Keratinocyte (primary cell): ENCODE data around the gene ACBD6. TPM values are rescaled to one million over a fixed set of nuclear protein-coding genes. Genes with fewer than 3 reads are reported as not detected.

Source experiments
- DNase-seq: peaks from one replicate; pipeline ENCODE4 v3.0.0-alpha.2; 2011; ENCODE audit warnings: low read depth, missing footprints, low spot score
- FAIRE-seq: peaks from 2 replicates; lab custom pipeline; 2011; peaks lifted over from hg19 to GRCh38; lab: Jason Lieb, UNC
- H2AFZ ChIP-seq: 2 replicates; pipeline ENCODE4 v1.6.0; 2012; ENCODE audit warnings: low read length, control low read depth, inconsistent platforms; ENCODE audit not compliant: control insufficient read depth
- H3K27ac ChIP-seq: 2 replicates; pipeline ENCODE4 v1.5.1; 2011; ENCODE audit warnings: low read length; ENCODE audit not compliant: control insufficient read depth, insufficient read depth
- H3K27me3 ChIP-seq: 3 replicates; pipeline ENCODE4 v1.6.0; 2011; ENCODE audit warnings: low read length; ENCODE audit not compliant: control insufficient read depth, insufficient read depth; ENCODE audit errors: extremely low read depth
- H3K36me3 ChIP-seq, 2 experiments: 2 replicates in 1 of 2; 3 replicates in 1 of 2; pipeline ENCODE4 v1.5.1; 2011; ENCODE audit warnings: low read length in 2 of 2, mild to moderate bottlenecking in 1 of 2; ENCODE audit not compliant: control insufficient read depth in 2 of 2, insufficient read depth in 2 of 2; ENCODE audit errors: extremely low read depth in 1 of 2
- H3K4me1 ChIP-seq: 3 replicates; pipeline ENCODE4 v1.5.1; 2011; ENCODE audit warnings: low read length; ENCODE audit not compliant: control insufficient read depth, insufficient read depth; ENCODE audit errors: extremely low read depth
- H3K4me2 ChIP-seq: 3 replicates; pipeline ENCODE4 v1.6.0; 2011; ENCODE audit warnings: low read depth, low read length; ENCODE audit not compliant: control insufficient read depth, insufficient read depth; ENCODE audit errors: extremely low read depth
- H3K4me3 ChIP-seq, 3 experiments: fragments of 200-600 bp in 1 of 3; sonication (generic) in 1 of 3; 2 replicates in 2 of 3; 3 replicates in 1 of 3; pipeline ENCODE4 v1.5.1; 2011 to 2016; ENCODE audit warnings: low read length in 3 of 3, mild to moderate bottlenecking in 3 of 3, control low read depth in 2 of 3, inconsistent platforms in 1 of 3, low read depth in 1 of 3, mixed read lengths in 1 of 3, mixed run types in 1 of 3, moderate library complexity in 1 of 3; ENCODE audit not compliant: control insufficient read depth in 2 of 3, insufficient read depth in 2 of 3; ENCODE audit errors: extremely low read depth in 1 of 3
- H3K79me2 ChIP-seq: 2 replicates; pipeline ENCODE4 v1.6.0; 2012; ENCODE audit warnings: low read length; ENCODE audit not compliant: control insufficient read depth, insufficient read depth
- H3K9ac ChIP-seq: 3 replicates; pipeline ENCODE4 v1.6.0; 2011; ENCODE audit warnings: low read length; ENCODE audit not compliant: control insufficient read depth, insufficient read depth; ENCODE audit errors: extremely low read depth
- H3K9me1 ChIP-seq: 3 replicates; pipeline ENCODE4 v1.6.0; 2011; ENCODE audit warnings: low read length; ENCODE audit not compliant: control insufficient read depth, insufficient read depth; ENCODE audit errors: extremely low read depth
- H3K9me3 ChIP-seq: 2 replicates; pipeline ENCODE4 v1.5.1; 2012; ENCODE audit warnings: low read depth, low read length; ENCODE audit not compliant: control insufficient read depth
- H4K20me1 ChIP-seq: 3 replicates; pipeline ENCODE4 v1.6.0; 2011; ENCODE audit warnings: low read length; ENCODE audit not compliant: control insufficient read depth, insufficient read depth; ENCODE audit errors: extremely low read depth
- CTCF ChIP-seq, 3 experiments: IDR thresholded peaks in 1 of 3; conservative IDR thresholded peaks in 1 of 3; optimal IDR thresholded peaks in 1 of 3; 2 replicates in 2 of 3; 3 replicates in 1 of 3; pipeline versions ENCODE3 to v1.5.1; 2011; ENCODE audit warnings: low read length in 3 of 3, mild to moderate bottlenecking in 3 of 3, moderate library complexity in 2 of 3, control low read depth in 1 of 3, inconsistent platforms in 1 of 3; ENCODE audit not compliant: insufficient read depth in 2 of 3; ENCODE audit errors: extremely low read depth in 1 of 3
- EZH2 ChIP-seq: IDR thresholded peaks from one replicate; pipeline ENCODE4 v1.6.1; 2012; ENCODE audit warnings: inconsistent platforms, mild to moderate bottlenecking, low read length, moderate library complexity
- dilution Hi-C: fragments of 300-500 bp; cut with MboI; formaldehyde crosslinking; loops from one replicate; pipeline ENCODE4 v1.7.0; 2020; ENCODE audit warnings: low sequenced_read_pairs; ENCODE audit not compliant: extremely low pct_ligation_motif_present
- polyA plus RNA-seq, 5 experiments: library from polyadenylated mRNA; depleted of rRNA in 3 of 5; stranded (reverse) in 3 of 5; stranded (forward) in 1 of 5; unstranded in 1 of 5; fragments of >200 nt; gene quantifications; 1 replicate in 1 of 5; 2 replicates in 3 of 5; 3 replicates in 1 of 5; pipeline versions ENCODE4 v1.2.1 to v1.2.3, GENCODE V29; 2011 to 2012; ENCODE audit warnings: missing spikeins in 2 of 5, low read depth in 1 of 5, low replicate concordance in 1 of 5

Gene ACBD6
- polyA plus RNA-seq, 1 donor (not counting 4 experiments of a cell fraction or from before 2014, with no cell fraction given) = 47.5 TPM

- Histone ChIP-seq H3K4me3 (no peak overlapping the region), H3K9me1 (peaks cover 5% of the 10 kb centered on the region), H3K9me3 (no peaks in the 10 kb centered on the region), H4K20me1 (no peaks in the 10 kb centered on the region), H3K79me2 (no peaks in the 10 kb centered on the region), H3K27me3 (peaks cover 22% of the 10 kb centered on the region), H2AFZ (no peak overlapping the region), H3K4me2 (no peak overlapping the region), H3K36me3 (no peaks in the 10 kb centered on the region), H3K9ac (no peak overlapping the region), H3K27ac (no peak overlapping the region), H3K4me1 (peaks cover 15% of the 10 kb centered on the region)
- no peak for DNase-seq
- dilution Hi-C loops = no loop called here
- TF ChIP-seq EZH2 (no peak), CTCF (optimal IDR thresholded peaks at IDR 0.05 in 1 of 3, IDR thresholded peaks at IDR 0.05 in 1 of 3, conservative IDR thresholded peaks at IDR 0.05 in 1 of 3; ENCODE audit: extremely low read depth in 1 of 3, insufficient read depth in 2 of 3, low read length in 3 of 3) (no peak)
- no peak for FAIRE-seq
These were observed 235.2 kb downstream of the ACBD6 start for GRCh38 chr1:180267211-180267561.

GRCh38 chr1:180266275-180267210, 235.8 kb downstream of the ACBD6 start:
- no peaks in the 10 kb centered on the region for H3K79me2 ChIP-seq
- H3K9me1 ChIP-seq = peaks cover 5% of the 10 kb centered on the region
- dilution Hi-C loops = no loop called here
- TF ChIP-seq CTCF (optimal IDR thresholded peaks at IDR 0.05 in 1 of 3, IDR thresholded peaks at IDR 0.05 in 1 of 3, conservative IDR thresholded peaks at IDR 0.05 in 1 of 3; ENCODE audit: extremely low read depth in 1 of 3, insufficient read depth in 2 of 3, low read length in 3 of 3) (no peak), EZH2 (no peak)
- H3K4me2 ChIP-seq = no peak overlapping the region
- H4K20me1 ChIP-seq = no peaks in the 10 kb centered on the region
- no peaks in the 10 kb centered on the region for H3K36me3 ChIP-seq
- no peak for DNase-seq
- H3K27me3 ChIP-seq = peaks cover 28% of the 10 kb centered on the region
- no peak overlapping the region for H3K9ac ChIP-seq
- no peak overlapping the region for H3K27ac ChIP-seq
- H2AFZ ChIP-seq = no peak overlapping the region
- no peak for FAIRE-seq
- peaks cover 15% of the 10 kb centered on the region for H3K4me1 ChIP-seq
- no peak overlapping the region for H3K4me3 ChIP-seq
- H3K9me3 ChIP-seq = no peaks in the 10 kb centered on the region
